PC-9 (cell line): ENCODE data around the gene ATP4A. TPM values are rescaled to one million over a fixed set of nuclear protein-coding genes. Genes with fewer than 3 reads are reported as not detected.

Experiments
- BruUV-seq: library from RNA; stranded (reverse); fragments of 400-500 nt; replicated peaks from 2 replicates; lab custom pipeline; 2021; lab: Mats Ljungman, UMichigan
- CTCF ChIA-PET: fragments of 300-600 bp; sonication (Branson Sonifier 250); formaldehyde crosslinking; loops from one replicate; lab custom pipeline; 2022; ENCODE audit warnings: antibody characterized with exemption; lab: Charles Lee
- POLR2A ChIA-PET: fragments of 300-600 bp; sonication (Branson Sonifier 250); formaldehyde crosslinking; loops from one replicate; lab custom pipeline; 2022; ENCODE audit warnings: antibody characterized with exemption; ENCODE audit not compliant: unreplicated experiment; lab: Charles Lee
- DNase-seq, 2 experiments: peaks; one replicate each; pipeline versions ENCODE4 v3.0.0 to v3.0.0-alpha.2; 2015 to 2022; ENCODE audit warnings: mixed read lengths in 1 of 2
- H2AFZ ChIP-seq: fragments of 200-600 bp; sonication (generic); 2 replicates; pipeline ENCODE4 v1.8.1; 2017; ENCODE audit warnings: antibody characterized with exemption
- H3F3A ChIP-seq: fragments of 200-600 bp; sonication (generic); 2 replicates; pipeline ENCODE4 v1.8.1; 2017; ENCODE audit warnings: antibody characterized with exemption, mild to moderate bottlenecking, low read depth; ENCODE audit not compliant: insufficient read depth
- H3K27ac ChIP-seq: fragments of 200-600 bp; sonication (generic); 2 replicates; pipeline ENCODE4 v1.6.1; 2016; ENCODE audit warnings: mixed run types
- H3K27me3 ChIP-seq: fragments of 200-600 bp; sonication (generic); 2 replicates; pipeline ENCODE4 v1.6.1; 2016; ENCODE audit warnings: low read depth, mixed run types; ENCODE audit not compliant: insufficient read depth
- H3K36me3 ChIP-seq: fragments of 200-600 bp; sonication (generic); 2 replicates; pipeline ENCODE4 v1.6.1; 2016; ENCODE audit warnings: low read depth, mixed run types
- H3K4me1 ChIP-seq: fragments of 200-600 bp; sonication (generic); replicated peaks from 2 replicates; pipeline ENCODE4 v1.6.1; 2016; ENCODE audit warnings: mixed run types; ENCODE audit not compliant: insufficient read depth
- H3K4me2 ChIP-seq: fragments of 200-600 bp; sonication (generic); 2 replicates; pipeline ENCODE4 v1.6.1; 2017; ENCODE audit warnings: mixed run types
- H3K4me3 ChIP-seq: fragments of 200-600 bp; sonication (generic); 2 replicates; pipeline ENCODE4 v1.6.1; 2016; ENCODE audit warnings: mixed run types
- H3K79me2 ChIP-seq: fragments of 200-600 bp; sonication (generic); 2 replicates; pipeline ENCODE4 v1.6.1; 2017; ENCODE audit warnings: low read depth, mixed run types
- H3K9me2 ChIP-seq: fragments of 200-600 bp; sonication (generic); 2 replicates; pipeline ENCODE4 v1.8.1; 2017; ENCODE audit warnings: mild to moderate bottlenecking; ENCODE audit not compliant: insufficient read depth
- H3K9me3 ChIP-seq: fragments of 200-600 bp; sonication (generic); 2 replicates; pipeline ENCODE4 v1.8.1; 2016; ENCODE audit warnings: low read depth; ENCODE audit not compliant: insufficient read depth
- H4K20me1 ChIP-seq: fragments of 200-600 bp; sonication (generic); 2 replicates; pipeline ENCODE4 v1.8.1; 2017; ENCODE audit not compliant: insufficient read depth
- CTCF ChIP-seq: fragments of 200-600 bp; sonication (generic); conservative IDR thresholded peaks from 2 replicates; pipeline ENCODE4 v1.6.1; 2017; ENCODE audit warnings: mixed run types, antibody characterized with exemption, mild to moderate bottlenecking, moderate library complexity
- EZH2 ChIP-seq: fragments of 200-600 bp; sonication (generic); IDR thresholded peaks from 2 replicates; pipeline ENCODE4 v1.8.0; 2017; ENCODE audit warnings: antibody characterized with exemption, low read depth
- intact Hi-C: fragments of 100-400 bp; cut with micrococcal nuclease; formaldehyde crosslinking; loops from one replicate; pipeline ENCODE4 v1.10.0; 2022; ENCODE audit not compliant: unreplicated experiment
- total RNA-seq: library from RNA; stranded (reverse); gene quantifications from 2 replicates; pipeline ENCODE4 v1.2.3, GENCODE V29; 2021

Gene ATP4A
- total RNA-seq, 1 experiment from 2014 or later: not detected

GRCh38 chr19:35534803-35535480, 28.5 kb downstream of the ATP4A start:
- no peak overlapping the region for H3K27ac ChIP-seq
- ChIA-PET CTCF (no interaction called here), POLR2A (no interaction called here)
- 0 out of 2 replicates have a peak, but pooled peaks cover 5% of the 10 kb centered on the region for H3K4me1 ChIP-seq
- H3K9me2 ChIP-seq: no peaks in the 10 kb centered on the region
- H3K36me3 ChIP-seq: no peaks in the 10 kb centered on the region
- no peaks in the 10 kb centered on the region for H3K27me3 ChIP-seq
- H3K9me3 ChIP-seq: no peaks in the 10 kb centered on the region
- no peaks in the 10 kb centered on the region; the same call in 1 of the 2 replicates for H4K20me1 ChIP-seq
- H3F3A ChIP-seq: peaks cover 3% of the 10 kb centered on the region; the same call in 1 of the 2 replicates
- H3K79me2 ChIP-seq: no peaks in the 10 kb centered on the region
- H3K4me2 ChIP-seq: no peak overlapping the region
- no TSS peak for BruUV-seq
- no peak for TF ChIP-seq EZH2
- no peak for TF ChIP-seq CTCF
- DNase-seq: no peak
- H3K4me3 ChIP-seq: no peak overlapping the region
- intact Hi-C loops: no loop called here
- H2AFZ ChIP-seq: no peak overlapping the region

- intact Hi-C loops: no loop called here
- CTCF ChIA-PET: no interaction called here
- no peak for TF ChIP-seq CTCF
- TF ChIP-seq EZH2: no peak
- H3K4me1 ChIP-seq: 0 out of 2 replicates have a peak, but pooled peaks cover 5% of the 10 kb centered on the region
- H2AFZ ChIP-seq: no peak overlapping the region
- peak in 1 of 2 experiments; percentile 34 for DNase-seq
- peaks cover 3% of the 10 kb centered on the region; the same call in 1 of the 2 replicates for H3F3A ChIP-seq
- H3K9me3 ChIP-seq: no peaks in the 10 kb centered on the region
- no peak overlapping the region for H3K27ac ChIP-seq
- no peaks in the 10 kb centered on the region; the same call in 1 of the 2 replicates for H4K20me1 ChIP-seq
- no peak overlapping the region for H3K4me2 ChIP-seq
- BruUV-seq: no TSS peak
- no peak overlapping the region for H3K4me3 ChIP-seq
- POLR2A ChIA-PET: interaction anchor here (0.5 kb wide), 1 partner anchor 36 kb away, joined by 4 read pairs; no protein-coding TSS in a partner anchor
- no peaks in the 10 kb centered on the region for H3K79me2 ChIP-seq
- no peaks in the 10 kb centered on the region for H3K9me2 ChIP-seq
- no peaks in the 10 kb centered on the region for H3K27me3 ChIP-seq
- no peaks in the 10 kb centered on the region for H3K36me3 ChIP-seq
Observed at GRCh38 chr19:35533822-35534392, 29.6 kb downstream of the ATP4A start.

- H3K4me2 ChIP-seq: no peak within 1 kb of the TSS
- no peak for DNase-seq
Observed at GRCh38 chr19:35533201-35533821, 30.1 kb downstream of the ATP4A start, which contains the start of gene GAPDHS. Gene GAPDHS (plus strand): TSS chr19:35533456. CDS start chr19:35533528, 72 bp downstream.

More at GRCh38 chr19:35533201-35533821, 30.1 kb downstream of the ATP4A start, which contains the start of gene GAPDHS:
- no peaks in the 10 kb centered on the region for H3K9me2 ChIP-seq
- no peak for TF ChIP-seq CTCF
- TF ChIP-seq EZH2: no peak
- no peaks in the 10 kb centered on the region for H3K79me2 ChIP-seq
- intact Hi-C loops: no loop called here
- 0 out of 2 replicates have a peak, but pooled peaks cover 8% of the 10 kb centered on the region for H3K4me1 ChIP-seq
- BruUV-seq: no TSS peak
- no peaks in the 10 kb centered on the region for H3K36me3 ChIP-seq
- H4K20me1 ChIP-seq: no peaks in the 10 kb centered on the region; the same call in 1 of the 2 replicates
- POLR2A ChIA-PET: interaction anchor here (0.5 kb wide), 1 partner anchor 37 kb away, joined by 4 read pairs; no protein-coding TSS in a partner anchor
- no peaks in the 10 kb centered on the region for H3K27me3 ChIP-seq
- H2AFZ ChIP-seq: no peak within 1 kb of the TSS
- H3K9me3 ChIP-seq: no peaks in the 10 kb centered on the region
- CTCF ChIA-PET: no interaction called here
- H3K27ac ChIP-seq: no peak within 1 kb of the TSS
- H3K4me3 ChIP-seq: no peak within 1 kb of the TSS
- peaks cover 3% of the 10 kb centered on the region; the same call in 1 of the 2 replicates for H3F3A ChIP-seq
